Chondrocyte (in vitro differentiated cells): Measurements from ENCODE around the gene MSL1. TPM values are rescaled to one million over a fixed set of nuclear protein-coding genes. Genes with fewer than 3 reads are reported as not detected.

Experiments
- DNase-seq: peaks from one replicate; pipeline ENCODE4 v3.0.0; 2021; ENCODE audit warnings: mixed read lengths, low spot score
- H3K27ac Mint-ChIP-seq: one replicate; pipeline ENCODE4 v1.8.0; 2021; ENCODE audit warnings: mild to moderate bottlenecking, moderate library complexity, mixed read lengths; ENCODE audit not compliant: unreplicated experiment
- H3K27me3 Mint-ChIP-seq: 2 replicates; pipeline ENCODE4 v1.8.0; 2021; ENCODE audit warnings: low read depth, mixed read lengths
- H3K36me3 Mint-ChIP-seq: 2 replicates; pipeline ENCODE4 v1.8.0; 2021; ENCODE audit warnings: low read depth, mixed read lengths
- H3K4me1 Mint-ChIP-seq: 2 replicates; pipeline ENCODE4 v1.8.0; 2021; ENCODE audit warnings: low read depth, mild to moderate bottlenecking, mixed read lengths
- H3K4me3 Mint-ChIP-seq: one replicate; pipeline ENCODE4 v1.8.0; 2021; ENCODE audit warnings: mild to moderate bottlenecking, moderate library complexity, mixed read lengths; ENCODE audit not compliant: unreplicated experiment
- H3K9me3 Mint-ChIP-seq: 2 replicates; pipeline ENCODE4 v1.8.0; 2021; ENCODE audit warnings: low read depth, mixed read lengths
- CTCF ChIP-seq: fragments of 200-600 bp; sonication (generic); IDR thresholded peaks from 2 replicates; pipeline ENCODE4 v1.5.0; 2021; ENCODE audit warnings: antibody characterized with exemption, mild to moderate bottlenecking, moderate library complexity
- total RNA-seq: library from RNA; stranded (reverse); gene quantifications from 3 replicates; pipeline ENCODE4 v1.2.1, GENCODE V29; 2021

MSL1 gene
- total RNA-seq, 1 donor from 2014 or later, result 96.2 TPM

- Mint-ChIP-seq H3K9me3 (no peaks in the 10 kb centered on the region), H3K27me3 (no peaks in the 10 kb centered on the region), H3K4me1 (peaks cover 74% of the 10 kb centered on the region), H3K4me3 (no peak overlapping the region), H3K27ac (peak overlapping the region; percentile 99), H3K36me3 (no peaks in the 10 kb centered on the region)
- TF ChIP-seq CTCF, result no peak
- DNase-seq, result no peak
Observed at GRCh38 chr17:40112191-40112711, 9.5 kb upstream of the MSL1 start.

- DNase-seq, result no peak
- H3K9me3 Mint-ChIP-seq, result no peaks in the 10 kb centered on the region
- H3K4me3 Mint-ChIP-seq, result peak overlapping the region; percentile 77
- H3K27ac Mint-ChIP-seq, result peak overlapping the region; percentile 99
- no peaks in the 10 kb centered on the region for H3K36me3 Mint-ChIP-seq
- H3K4me1 Mint-ChIP-seq, result peaks cover 69% of the 10 kb centered on the region
- H3K27me3 Mint-ChIP-seq, result no peaks in the 10 kb centered on the region
- TF ChIP-seq CTCF, result no peak
Observed at GRCh38 chr17:40112718-40113109, 9.1 kb upstream of the MSL1 start.

- Mint-ChIP-seq H3K36me3 (no peaks in the 10 kb centered on the region), H3K4me3 (peak overlapping the region; percentile 77), H3K27ac (peak overlapping the region; percentile 99), H3K27me3 (no peaks in the 10 kb centered on the region), H3K4me1 (peaks cover 63% of the 10 kb centered on the region), H3K9me3 (no peaks in the 10 kb centered on the region)
- peak; percentile 96 for DNase-seq
- peak; percentile 90 for TF ChIP-seq CTCF
Observed at GRCh38 chr17:40113110-40113906, 8.5 kb upstream of the MSL1 start.

GRCh38 chr17:40113907-40114245, 7.9 kb upstream of the MSL1 start:
- H3K4me3 Mint-ChIP-seq, result peak overlapping the region; percentile 77
- TF ChIP-seq CTCF, result no peak
- peak overlapping the region; percentile 99 for H3K27ac Mint-ChIP-seq
- H3K27me3 Mint-ChIP-seq, result no peaks in the 10 kb centered on the region
- no peaks in the 10 kb centered on the region for H3K36me3 Mint-ChIP-seq
- DNase-seq, result no peak
- H3K9me3 Mint-ChIP-seq, result no peaks in the 10 kb centered on the region
- peaks cover 61% of the 10 kb centered on the region for H3K4me1 Mint-ChIP-seq

- Mint-ChIP-seq H3K4me3 (no peak overlapping the region), H3K9me3 (no peaks in the 10 kb centered on the region), H3K27me3 (no peaks in the 10 kb centered on the region), H3K27ac (peak overlapping the region; percentile 99), H3K36me3 (no peaks in the 10 kb centered on the region), H3K4me1 (peaks cover 61% of the 10 kb centered on the region)
- DNase-seq, result no peak
- TF ChIP-seq CTCF, result no peak
Observed at GRCh38 chr17:40115101-40115436, 6.7 kb upstream of the MSL1 start.
